Keratinocyte (primary cell): Measurements from ENCODE around the gene ADIPOR2. TPM values are rescaled to one million over a fixed set of nuclear protein-coding genes. Genes with fewer than 3 reads are reported as not detected.

Source experiments
- DNase-seq: peaks from one replicate; pipeline ENCODE4 v3.0.0-alpha.2; 2011; ENCODE audit warnings: low read depth, missing footprints, low spot score
- FAIRE-seq: peaks from 2 replicates; lab custom pipeline; 2011; peaks lifted over from hg19 to GRCh38; lab: Jason Lieb, UNC
- H2AFZ ChIP-seq: 2 replicates; pipeline ENCODE4 v1.6.0; 2012; ENCODE audit warnings: low read length, control low read depth, inconsistent platforms; ENCODE audit not compliant: control insufficient read depth
- H3K27ac ChIP-seq: 2 replicates; pipeline ENCODE4 v1.5.1; 2011; ENCODE audit warnings: low read length; ENCODE audit not compliant: control insufficient read depth, insufficient read depth
- H3K27me3 ChIP-seq: 3 replicates; pipeline ENCODE4 v1.6.0; 2011; ENCODE audit warnings: low read length; ENCODE audit not compliant: control insufficient read depth, insufficient read depth; ENCODE audit errors: extremely low read depth
- H3K36me3 ChIP-seq, 2 experiments: 2 replicates in 1 of 2; 3 replicates in 1 of 2; pipeline ENCODE4 v1.5.1; 2011; ENCODE audit warnings: low read length in 2 of 2, mild to moderate bottlenecking in 1 of 2; ENCODE audit not compliant: control insufficient read depth in 2 of 2, insufficient read depth in 2 of 2; ENCODE audit errors: extremely low read depth in 1 of 2
- H3K4me1 ChIP-seq: 3 replicates; pipeline ENCODE4 v1.5.1; 2011; ENCODE audit warnings: low read length; ENCODE audit not compliant: control insufficient read depth, insufficient read depth; ENCODE audit errors: extremely low read depth
- H3K4me2 ChIP-seq: 3 replicates; pipeline ENCODE4 v1.6.0; 2011; ENCODE audit warnings: low read depth, low read length; ENCODE audit not compliant: control insufficient read depth, insufficient read depth; ENCODE audit errors: extremely low read depth
- H3K4me3 ChIP-seq, 3 experiments: fragments of 200-600 bp in 1 of 3; sonication (generic) in 1 of 3; 2 replicates in 2 of 3; 3 replicates in 1 of 3; pipeline ENCODE4 v1.5.1; 2011 to 2016; ENCODE audit warnings: low read length in 3 of 3, mild to moderate bottlenecking in 3 of 3, control low read depth in 2 of 3, inconsistent platforms in 1 of 3, low read depth in 1 of 3, mixed read lengths in 1 of 3, mixed run types in 1 of 3, moderate library complexity in 1 of 3; ENCODE audit not compliant: control insufficient read depth in 2 of 3, insufficient read depth in 2 of 3; ENCODE audit errors: extremely low read depth in 1 of 3
- H3K79me2 ChIP-seq: 2 replicates; pipeline ENCODE4 v1.6.0; 2012; ENCODE audit warnings: low read length; ENCODE audit not compliant: control insufficient read depth, insufficient read depth
- H3K9ac ChIP-seq: 3 replicates; pipeline ENCODE4 v1.6.0; 2011; ENCODE audit warnings: low read length; ENCODE audit not compliant: control insufficient read depth, insufficient read depth; ENCODE audit errors: extremely low read depth
- H3K9me1 ChIP-seq: 3 replicates; pipeline ENCODE4 v1.6.0; 2011; ENCODE audit warnings: low read length; ENCODE audit not compliant: control insufficient read depth, insufficient read depth; ENCODE audit errors: extremely low read depth
- H3K9me3 ChIP-seq: 2 replicates; pipeline ENCODE4 v1.5.1; 2012; ENCODE audit warnings: low read depth, low read length; ENCODE audit not compliant: control insufficient read depth
- H4K20me1 ChIP-seq: 3 replicates; pipeline ENCODE4 v1.6.0; 2011; ENCODE audit warnings: low read length; ENCODE audit not compliant: control insufficient read depth, insufficient read depth; ENCODE audit errors: extremely low read depth
- EZH2 ChIP-seq: IDR thresholded peaks from one replicate; pipeline ENCODE4 v1.6.1; 2012; ENCODE audit warnings: inconsistent platforms, mild to moderate bottlenecking, low read length, moderate library complexity
- dilution Hi-C: fragments of 300-500 bp; cut with MboI; formaldehyde crosslinking; loops from one replicate; pipeline ENCODE4 v1.7.0; 2020; ENCODE audit warnings: low sequenced_read_pairs; ENCODE audit not compliant: extremely low pct_ligation_motif_present
- polyA plus RNA-seq, 5 experiments: library from polyadenylated mRNA; depleted of rRNA in 3 of 5; stranded (reverse) in 3 of 5; stranded (forward) in 1 of 5; unstranded in 1 of 5; fragments of >200 nt; gene quantifications; 1 replicate in 1 of 5; 2 replicates in 3 of 5; 3 replicates in 1 of 5; pipeline versions ENCODE4 v1.2.1 to v1.2.3, GENCODE V29; 2011 to 2012; ENCODE audit warnings: missing spikeins in 2 of 5, low read depth in 1 of 5, low replicate concordance in 1 of 5
- TF ChIP-seq, protein P1 (sequence below), 3 experiments: IDR thresholded peaks in 1 of 3; conservative IDR thresholded peaks in 1 of 3; optimal IDR thresholded peaks in 1 of 3; 2 replicates in 2 of 3; 3 replicates in 1 of 3; pipeline versions ENCODE3 to v1.5.1; 2011; ENCODE audit warnings: low read length in 3 of 3, mild to moderate bottlenecking in 3 of 3, moderate library complexity in 2 of 3, control low read depth in 1 of 3, inconsistent platforms in 1 of 3; ENCODE audit not compliant: insufficient read depth in 2 of 3; ENCODE audit errors: extremely low read depth in 1 of 3

The ADIPOR2 gene
- polyA plus RNA-seq, 1 donor (not counting 4 experiments of a cell fraction or from before 2014, with no cell fraction given) = 59.4 TPM

DNA sequence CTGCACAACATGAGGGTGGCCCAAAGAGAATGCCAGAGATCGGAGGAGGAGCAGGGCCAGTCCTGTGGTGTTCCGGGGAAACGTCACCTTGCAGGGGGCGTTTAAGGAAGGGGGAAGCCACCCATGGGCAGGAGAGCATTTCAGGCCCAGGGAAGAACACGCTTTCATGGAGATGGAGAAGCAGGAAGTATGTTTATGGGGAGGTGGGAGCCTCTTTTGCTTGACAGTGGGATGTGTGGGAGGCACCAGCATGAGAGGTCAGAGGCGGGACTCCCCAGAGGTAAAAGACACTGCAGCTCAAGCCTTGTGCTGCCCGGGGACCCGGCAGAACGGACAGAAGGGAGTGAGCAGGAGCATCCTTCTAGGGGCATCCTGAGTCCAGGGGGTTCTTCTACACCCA is 128.2 kb downstream of the ADIPOR2 start:
- DNase-seq (no peak), FAIRE-seq (no peak)
- H3K9ac ChIP-seq = no peak overlapping the region
- peaks cover 59% of the 10 kb centered on the region for H3K27me3 ChIP-seq
- H3K4me3 ChIP-seq = no peak overlapping the region
- dilution Hi-C loops = no loop called here
- H3K4me1 ChIP-seq = no peaks in the 10 kb centered on the region
- no peaks in the 10 kb centered on the region for H3K79me2 ChIP-seq
- no peak overlapping the region for H2AFZ ChIP-seq
- H4K20me1 ChIP-seq = no peaks in the 10 kb centered on the region
- H3K4me2 ChIP-seq = no peak overlapping the region
- TF ChIP-seq, protein P1, sequence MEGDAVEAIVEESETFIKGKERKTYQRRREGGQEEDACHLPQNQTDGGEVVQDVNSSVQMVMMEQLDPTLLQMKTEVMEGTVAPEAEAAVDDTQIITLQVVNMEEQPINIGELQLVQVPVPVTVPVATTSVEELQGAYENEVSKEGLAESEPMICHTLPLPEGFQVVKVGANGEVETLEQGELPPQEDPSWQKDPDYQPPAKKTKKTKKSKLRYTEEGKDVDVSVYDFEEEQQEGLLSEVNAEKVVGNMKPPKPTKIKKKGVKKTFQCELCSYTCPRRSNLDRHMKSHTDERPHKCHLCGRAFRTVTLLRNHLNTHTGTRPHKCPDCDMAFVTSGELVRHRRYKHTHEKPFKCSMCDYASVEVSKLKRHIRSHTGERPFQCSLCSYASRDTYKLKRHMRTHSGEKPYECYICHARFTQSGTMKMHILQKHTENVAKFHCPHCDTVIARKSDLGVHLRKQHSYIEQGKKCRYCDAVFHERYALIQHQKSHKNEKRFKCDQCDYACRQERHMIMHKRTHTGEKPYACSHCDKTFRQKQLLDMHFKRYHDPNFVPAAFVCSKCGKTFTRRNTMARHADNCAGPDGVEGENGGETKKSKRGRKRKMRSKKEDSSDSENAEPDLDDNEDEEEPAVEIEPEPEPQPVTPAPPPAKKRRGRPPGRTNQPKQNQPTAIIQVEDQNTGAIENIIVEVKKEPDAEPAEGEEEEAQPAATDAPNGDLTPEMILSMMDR (optimal IDR thresholded peaks at IDR 0.05 in 1 of 3, IDR thresholded peaks at IDR 0.05 in 1 of 3, conservative IDR thresholded peaks at IDR 0.05 in 1 of 3; ENCODE audit: extremely low read depth in 1 of 3, insufficient read depth in 2 of 3, low read length in 3 of 3) = no peak
- no peak for TF ChIP-seq EZH2
- no peaks in the 10 kb centered on the region for H3K9me3 ChIP-seq
- no peak overlapping the region for H3K27ac ChIP-seq
- no peaks in the 10 kb centered on the region for H3K9me1 ChIP-seq
- no peaks in the 10 kb centered on the region for H3K36me3 ChIP-seq

GRCh38 chr12:1819571-1819970 is 128.7 kb downstream of the ADIPOR2 start:
- no peaks in the 10 kb centered on the region for H4K20me1 ChIP-seq
- H3K4me1 ChIP-seq = no peaks in the 10 kb centered on the region
- DNase-seq = no peak
- H3K79me2 ChIP-seq = no peaks in the 10 kb centered on the region
- no peak for TF ChIP-seq EZH2
- TF ChIP-seq, protein P1 (optimal IDR thresholded peaks at IDR 0.05 in 1 of 3, IDR thresholded peaks at IDR 0.05 in 1 of 3, conservative IDR thresholded peaks at IDR 0.05 in 1 of 3; ENCODE audit: extremely low read depth in 1 of 3, insufficient read depth in 2 of 3, low read length in 3 of 3) = no peak
- no peak overlapping the region for H3K4me2 ChIP-seq
- H3K27ac ChIP-seq = no peak overlapping the region
- no peak overlapping the region for H2AFZ ChIP-seq
- peaks cover 54% of the 10 kb centered on the region for H3K27me3 ChIP-seq
- no peak overlapping the region for H3K4me3 ChIP-seq
- H3K9me1 ChIP-seq = no peaks in the 10 kb centered on the region
- dilution Hi-C loops = no loop called here
- H3K36me3 ChIP-seq = no peaks in the 10 kb centered on the region
- no peak overlapping the region for H3K9ac ChIP-seq
- H3K9me3 ChIP-seq = no peaks in the 10 kb centered on the region
- FAIRE-seq = no peak
